NCI-H1048 (cell line): Measurements from ENCODE around the gene DGKQ.

Experiments used
- DNase-seq: peaks from one replicate; lab custom pipeline; 2025; lab: John Stamatoyannopoulos, UW

The DGKQ gene

GRCh38 chr4:974668-975067, 1.3 kb upstream of the DGKQ start:
- DNase-seq: no peak

GRCh38 chr4:972651-973424, 531 bp downstream of the DGKQ start:
- DNase-seq: no peak

- no peak for DNase-seq
These were observed 1.5 kb downstream of the DGKQ start for GRCh38 chr4:971666-972500.

GRCh38 chr4:970854-971520, 2.4 kb downstream of the DGKQ start:
- no peak for DNase-seq

GRCh38 chr4:970046-970745, 3.2 kb downstream of the DGKQ start:
- no peak for DNase-seq

- DNase-seq: no peak
These were observed 4.6 kb downstream of the DGKQ start for GRCh38 chr4:968621-969394.

GRCh38 chr4:968221-968620, 5.1 kb downstream of the DGKQ start:
- no peak for DNase-seq

- DNase-seq: no peak
These were observed 6.0 kb downstream of the DGKQ start for GRCh38 chr4:967113-968104.

- DNase-seq: no peak
These were observed 6.9 kb downstream of the DGKQ start for GRCh38 chr4:966266-967112.

GRCh38 chr4:965766-966134, 7.6 kb downstream of the DGKQ start:
- no peak for DNase-seq

- no peak for DNase-seq
These were observed 8.2 kb downstream of the DGKQ start for GRCh38 chr4:965048-965765.

GRCh38 chr4:964346-965025, 8.9 kb downstream of the DGKQ start:
- no peak for DNase-seq

- DNase-seq: no peak
These were observed 9.8 kb downstream of the DGKQ start for GRCh38 chr4:963276-964225.

GRCh38 chr4:962231-963208, 10.8 kb downstream of the DGKQ start:
- DNase-seq: no peak

GRCh38 chr4:961351-962230, 11.8 kb downstream of the DGKQ start:
- no peak for DNase-seq
